ENCODE measurements around the gene ATG13. TPM values are rescaled to one million over a fixed set of nuclear protein-coding genes. Genes with fewer than 3 reads are reported as not detected.

Gene ATG13
- total RNA-seq, 1 experiment from 2014 or later, result 109 TPM

GRCh38 chr11:46611526-46612304 is 5.6 kb upstream of the ATG13 start:
- Histone ChIP-seq H3K27ac (no peak overlapping the region), H3K9me2 (ENCODE audit: insufficient read depth) (no peaks in the 10 kb centered on the region), H3K27me3 (ENCODE audit: insufficient read depth, low read depth) (no peaks in the 10 kb centered on the region), H2AFZ (no peak overlapping the region), H3F3A (ENCODE audit: insufficient read depth, low read depth) (peaks cover 10% of the 10 kb centered on the region), H3K4me2 (no peak overlapping the region), H3K4me3 (no peak overlapping the region), H4K20me1 (ENCODE audit: insufficient read depth) (no peaks in the 10 kb centered on the region), H3K79me2 (ENCODE audit: low read depth) (peaks cover 18% of the 10 kb centered on the region), H3K36me3 (ENCODE audit: low read depth) (no peaks in the 10 kb centered on the region), H3K9me3 (ENCODE audit: insufficient read depth, low read depth) (no peaks in the 10 kb centered on the region), H3K4me1 (replicated peaks; ENCODE audit: insufficient read depth) (peaks cover 13% of the 10 kb centered on the region)
- intact Hi-C loops (cut with micrococcal nuclease; ENCODE audit: unreplicated experiment), result no loop called here
- ChIA-PET CTCF (no interaction called here), POLR2A (ENCODE audit: unreplicated experiment) (interaction anchor here (0.7 kb wide), 1 partner anchor 35 kb away, joined by 14 read pairs; no protein-coding TSS in a partner anchor)
- TF ChIP-seq EZH2 (IDR thresholded peaks at IDR 0.05; ENCODE audit: low read depth), result no peak
- no peak for TF ChIP-seq CTCF (conservative IDR thresholded peaks at IDR 0.05)
- DNase-seq, result no peak
- BruUV-seq (replicated peaks), result no TSS peak

GRCh38 chr11:46612326-46612725 is 5.0 kb upstream of the ATG13 start:
- no peak overlapping the region for H3K4me2 ChIP-seq
- H2AFZ ChIP-seq, result no peak overlapping the region
- H3K9me3 ChIP-seq (ENCODE audit: insufficient read depth, low read depth), result no peaks in the 10 kb centered on the region
- H3K4me1 ChIP-seq (replicated peaks; ENCODE audit: insufficient read depth), result peaks cover 13% of the 10 kb centered on the region
- no peak overlapping the region for H3K4me3 ChIP-seq
- POLR2A ChIA-PET (ENCODE audit: unreplicated experiment), result no interaction called here
- TF ChIP-seq EZH2 (IDR thresholded peaks at IDR 0.05; ENCODE audit: low read depth) (no peak), CTCF (conservative IDR thresholded peaks at IDR 0.05) (no peak)
- BruUV-seq (replicated peaks), result no TSS peak
- no peak overlapping the region for H3K27ac ChIP-seq
- intact Hi-C loops (cut with micrococcal nuclease; ENCODE audit: unreplicated experiment), result no loop called here
- DNase-seq, result no peak
- H4K20me1 ChIP-seq (ENCODE audit: insufficient read depth), result no peaks in the 10 kb centered on the region
- no peaks in the 10 kb centered on the region for H3K9me2 ChIP-seq (ENCODE audit: insufficient read depth)
- H3K27me3 ChIP-seq (ENCODE audit: insufficient read depth, low read depth), result no peaks in the 10 kb centered on the region
- H3K36me3 ChIP-seq (ENCODE audit: low read depth), result no peaks in the 10 kb centered on the region
- peaks cover 12% of the 10 kb centered on the region for H3F3A ChIP-seq (ENCODE audit: insufficient read depth, low read depth)
- CTCF ChIA-PET, result interaction anchor here (0.6 kb wide), 1 partner anchor 68 kb away, joined by 3 read pairs; no protein-coding TSS in a partner anchor
- H3K79me2 ChIP-seq (ENCODE audit: low read depth), result peaks cover 18% of the 10 kb centered on the region

- H3F3A ChIP-seq (ENCODE audit: insufficient read depth, low read depth), result peaks cover 12% of the 10 kb centered on the region
- H3K4me2 ChIP-seq, result peak overlapping the region; percentile 88
- H4K20me1 ChIP-seq (ENCODE audit: insufficient read depth), result peaks cover 4% of the 10 kb centered on the region; the same call in 1 of the 2 replicates
- TF ChIP-seq CTCF (conservative IDR thresholded peaks at IDR 0.05) (no peak), EZH2 (IDR thresholded peaks at IDR 0.05; ENCODE audit: low read depth) (no peak)
- H3K9me2 ChIP-seq (ENCODE audit: insufficient read depth), result no peaks in the 10 kb centered on the region
- no peaks in the 10 kb centered on the region for H3K27me3 ChIP-seq (ENCODE audit: insufficient read depth, low read depth)
- DNase-seq, result no peak
- no peak overlapping the region for H2AFZ ChIP-seq
- peaks cover 24% of the 10 kb centered on the region for H3K4me1 ChIP-seq (replicated peaks; ENCODE audit: insufficient read depth)
- H3K27ac ChIP-seq, result peak overlapping the region; percentile 95
- POLR2A ChIA-PET (ENCODE audit: unreplicated experiment), result no interaction called here
- H3K4me3 ChIP-seq, result peak overlapping the region; percentile 95; the same call in 1 of the 2 replicates
- H3K9me3 ChIP-seq (ENCODE audit: insufficient read depth, low read depth), result no peaks in the 10 kb centered on the region
- H3K79me2 ChIP-seq (ENCODE audit: low read depth), result peaks cover 52% of the 10 kb centered on the region
- BruUV-seq (replicated peaks), result no TSS peak
- intact Hi-C loops (cut with micrococcal nuclease; ENCODE audit: unreplicated experiment), result loop anchor here (2.0 to 5.0 kb wide), 4 partner anchors 61 to 253 kb away; partner anchors contain the start of gene MDK
- H3K36me3 ChIP-seq (ENCODE audit: low read depth), result no peaks in the 10 kb centered on the region
- CTCF ChIA-PET, result interaction anchor here (0.5 to 0.6 kb wide), 2 partner anchors 47 to 232 kb away, joined by 3 to 7 read pairs; no protein-coding TSS in a partner anchor
Observed at GRCh38 chr11:46615756-46616155, 1.6 kb upstream of the ATG13 start.

Measured in PC-9 (cell line).